Measurements from ENCODE around the gene CNTN4.

CNTN4 gene

DNA sequence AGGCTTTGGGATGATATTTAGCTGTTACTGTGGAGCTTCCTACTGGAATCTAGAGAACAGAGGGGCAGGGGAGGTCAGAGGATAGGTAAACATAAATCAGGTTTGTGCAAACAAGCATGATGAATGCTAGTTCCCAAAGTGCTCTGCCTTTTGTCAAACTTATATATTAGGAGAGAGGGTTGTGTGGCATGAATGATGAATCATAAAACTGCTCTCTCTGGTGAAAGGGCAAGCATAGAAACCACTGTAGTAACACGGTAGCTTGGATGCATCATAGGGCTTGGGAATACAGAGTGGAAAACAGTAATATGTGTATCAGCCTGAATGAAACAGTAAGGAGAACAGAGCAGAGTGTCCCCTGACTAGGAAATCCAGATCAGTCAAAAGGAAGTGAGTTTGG is 524.8 kb downstream of the CNTN4 start:
- no peak for DNase-seq

DNA sequence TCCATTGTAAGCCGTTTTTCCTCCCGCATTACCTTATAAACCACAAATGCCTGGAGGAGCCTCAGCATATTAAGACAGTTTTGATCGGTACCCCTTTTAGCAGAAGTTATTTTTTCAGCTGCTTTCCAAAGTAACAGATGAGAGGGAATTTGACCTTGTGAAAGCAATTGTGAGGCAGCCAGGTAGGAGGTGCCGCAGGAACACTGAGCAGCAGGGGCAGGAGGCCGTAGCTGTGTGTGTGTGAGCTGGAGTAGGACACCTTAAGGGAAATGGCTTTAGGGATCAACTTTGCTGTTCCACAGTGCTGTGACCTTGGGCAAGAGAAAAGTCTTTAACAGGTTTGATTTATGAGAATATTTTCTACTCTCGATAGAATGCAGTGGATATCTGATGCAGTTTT is 529.5 kb downstream of the CNTN4 start:
- DNase-seq: no peak

DNA sequence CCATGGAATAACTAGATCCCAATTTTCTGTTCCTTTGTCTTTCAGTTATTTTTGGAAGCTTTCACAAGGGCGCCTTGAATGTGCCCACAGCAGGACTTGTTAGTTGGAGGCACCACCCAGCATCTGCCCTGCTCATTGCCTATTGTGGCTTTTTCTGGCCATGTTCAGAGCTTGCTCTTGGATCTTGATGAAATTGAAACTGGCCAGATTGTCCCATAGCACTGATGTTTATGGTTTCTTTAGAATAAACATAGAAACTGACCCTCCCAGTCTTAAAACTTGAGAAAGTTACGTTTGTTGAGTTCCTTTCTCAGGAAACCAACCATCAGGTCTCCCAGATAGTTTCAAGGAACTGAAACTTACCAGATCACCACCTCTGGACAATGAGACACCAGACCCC is 536.8 kb downstream of the CNTN4 start:
- no peak for DNase-seq

- DNase-seq: no peak
Observed at GRCh38 chr3:2643606-2644005, 544.9 kb downstream of the CNTN4 start.

DNA sequence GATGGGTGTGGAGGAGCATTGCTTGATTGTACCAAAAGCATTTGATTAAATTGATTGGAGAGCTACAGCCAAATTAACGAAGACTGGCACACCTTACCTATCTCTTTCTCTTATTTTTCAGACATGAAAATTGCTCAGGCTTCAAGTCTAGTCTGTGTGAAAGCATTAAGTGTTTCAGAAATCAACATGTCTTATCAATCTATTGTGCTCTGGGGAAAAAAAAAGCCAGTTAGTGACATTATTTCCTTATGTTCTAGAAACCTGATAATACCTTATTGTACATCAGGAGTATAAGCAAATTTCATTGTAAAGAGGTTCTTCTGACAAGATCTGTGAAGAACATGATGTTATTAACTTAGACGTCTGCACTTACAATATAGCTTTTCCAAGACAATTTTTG is 546.3 kb downstream of the CNTN4 start:
- no peak for DNase-seq

DNA sequence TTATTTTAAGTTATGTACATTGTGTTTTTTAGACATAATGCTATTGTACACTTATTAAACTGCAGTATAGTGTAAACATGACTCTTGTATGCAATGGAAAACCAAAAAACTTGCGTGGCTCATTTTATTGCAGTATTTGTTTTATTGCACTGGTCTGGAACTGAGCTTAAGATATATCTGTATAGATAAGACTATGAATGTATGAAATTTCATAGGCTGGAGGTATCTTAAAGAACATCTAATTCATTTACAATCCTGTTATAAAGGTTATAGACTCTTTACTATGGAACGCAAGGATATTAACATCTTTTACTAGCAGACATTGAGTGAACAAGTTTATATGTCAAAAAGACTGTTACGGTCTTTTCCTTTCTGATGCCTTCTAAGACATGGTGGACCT is 552.1 kb downstream of the CNTN4 start:
- no peak for DNase-seq

DNA sequence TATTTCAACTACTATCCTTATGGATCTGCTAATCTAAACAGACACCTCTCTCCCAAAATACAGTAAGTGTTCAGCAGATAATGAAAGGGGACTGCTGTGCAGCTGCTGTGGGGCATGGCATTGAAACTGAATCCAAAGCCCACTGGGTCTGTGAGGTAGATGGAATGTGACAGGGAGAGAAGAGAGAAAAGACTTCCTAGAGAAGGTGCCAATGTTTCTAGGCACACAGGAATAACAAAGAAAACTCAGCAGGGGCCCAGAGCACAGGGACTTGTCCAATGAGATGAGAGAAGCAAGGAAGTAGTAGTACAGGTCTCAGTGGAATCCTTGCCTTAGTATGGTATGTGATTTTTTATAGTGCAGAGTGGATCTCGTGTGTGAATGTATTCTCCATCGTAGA is 553.7 kb downstream of the CNTN4 start:
- DNase-seq: no peak

- DNase-seq: no peak
Observed at GRCh38 chr3:2653706-2654105, 555.0 kb downstream of the CNTN4 start.

- no peak for DNase-seq
Observed at GRCh38 chr3:2655229-2655701, 556.6 kb downstream of the CNTN4 start.

DNA sequence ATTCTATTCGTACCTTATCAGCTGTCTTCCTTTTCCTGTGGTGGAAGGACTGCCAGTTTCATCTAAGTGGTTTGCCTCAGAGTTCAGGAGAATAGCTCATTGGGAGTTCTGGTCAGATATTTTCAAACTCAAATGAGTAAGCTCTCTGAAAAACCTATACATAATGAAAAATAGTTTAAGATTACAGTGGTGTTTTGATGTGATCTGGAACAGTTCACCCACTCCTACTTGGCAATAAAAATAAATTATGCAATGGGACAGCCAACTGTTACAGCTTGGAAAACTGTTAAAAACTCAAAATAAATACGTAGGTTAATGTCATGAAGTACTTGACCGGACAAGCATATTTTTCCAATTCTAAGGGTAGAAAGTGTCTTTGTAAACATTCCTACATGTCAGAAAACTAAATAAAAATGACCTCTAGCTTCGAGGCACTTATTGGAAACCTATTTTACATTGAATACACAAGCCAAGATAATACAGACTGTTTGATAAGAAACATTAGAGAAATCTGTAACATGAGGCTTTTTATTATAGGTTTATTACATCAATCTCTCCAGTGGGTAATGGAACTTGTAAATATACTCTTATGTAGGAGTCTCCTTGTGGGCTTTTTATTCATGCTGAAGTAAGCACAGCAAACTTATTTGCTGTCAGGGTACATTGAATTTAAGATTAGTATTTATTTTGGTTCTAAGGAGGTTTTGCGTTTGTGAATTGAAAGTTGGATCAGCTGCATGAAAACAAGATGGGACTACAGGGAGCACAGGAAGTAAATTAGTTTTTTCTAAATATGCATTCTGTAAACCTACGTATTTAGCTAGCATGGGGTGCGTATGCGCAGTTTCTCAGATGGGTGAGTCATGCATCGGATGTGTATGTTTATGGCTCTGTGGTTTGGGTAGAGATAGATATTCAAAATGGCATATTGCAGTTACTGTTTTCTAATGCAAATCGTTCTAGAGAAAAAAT is 558.4 kb downstream of the CNTN4 start:
- DNase-seq: no peak

DNA sequence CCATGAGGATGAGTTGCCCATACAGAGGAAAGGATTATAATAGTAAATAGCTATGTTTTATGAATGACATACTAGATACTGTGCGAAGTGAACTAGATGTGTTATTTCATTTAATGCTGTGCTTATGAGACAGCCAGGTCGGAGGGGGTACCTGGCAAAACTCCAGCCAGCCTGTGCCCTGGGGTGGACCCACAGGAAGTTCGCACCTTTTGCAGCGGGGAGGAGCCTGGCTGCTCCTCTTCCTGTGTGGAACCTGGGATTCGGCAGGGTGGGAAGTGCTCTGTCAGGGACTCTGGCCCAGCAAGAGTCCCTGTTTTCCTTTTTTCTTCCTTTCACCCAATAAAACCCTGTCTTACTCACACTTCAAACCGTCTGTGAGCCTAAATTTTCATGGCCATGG is 559.3 kb downstream of the CNTN4 start:
- DNase-seq: no peak

GRCh38 chr3:2659896-2660295 is 561.2 kb downstream of the CNTN4 start:
- no peak for DNase-seq

- no peak for DNase-seq
Observed at GRCh38 chr3:2661078-2661477, 562.4 kb downstream of the CNTN4 start.

DNA sequence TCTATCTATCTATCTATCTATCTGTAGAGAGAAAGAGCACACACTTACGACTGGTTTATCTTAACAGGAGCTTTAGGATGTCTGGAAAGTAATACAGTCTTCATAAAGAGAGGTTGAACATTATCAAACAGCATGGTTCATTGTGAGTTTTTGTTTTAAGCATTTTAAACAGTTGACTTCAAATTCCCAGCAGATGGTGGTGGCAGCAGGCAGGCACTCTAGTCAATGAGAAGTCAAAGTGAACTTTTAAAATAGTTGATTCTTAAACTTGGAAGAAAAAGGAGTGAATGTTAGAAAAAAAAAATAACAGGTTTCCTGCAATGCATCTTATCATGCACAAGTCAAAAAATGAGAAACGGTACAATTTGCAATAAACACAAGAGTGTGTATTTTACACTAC is 578.8 kb downstream of the CNTN4 start:
- no peak for DNase-seq

GRCh38 chr3:2680236-2680635 is 581.6 kb downstream of the CNTN4 start:
- DNase-seq: no peak

DNA sequence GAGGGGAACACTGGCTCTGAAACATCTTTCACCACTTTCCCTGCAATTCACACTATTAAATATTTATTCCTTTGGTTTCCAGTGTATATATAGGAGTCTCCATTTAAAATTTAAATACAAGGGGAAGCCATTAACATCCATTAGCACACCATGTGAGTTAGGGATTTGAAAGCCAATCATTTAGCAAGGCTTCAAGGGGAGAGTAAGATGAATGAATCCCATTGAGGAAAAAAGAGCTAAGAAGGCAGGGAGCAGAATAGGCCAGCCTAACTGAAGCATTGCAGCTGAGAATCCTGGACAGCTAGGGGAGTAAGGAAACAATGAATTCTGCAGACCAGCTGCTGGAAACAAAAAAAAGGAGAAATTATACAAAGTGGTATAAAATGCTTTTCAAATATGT is 585.4 kb downstream of the CNTN4 start:
- no peak for DNase-seq

- DNase-seq: no peak
Observed at GRCh38 chr3:2686816-2687502, 588.3 kb downstream of the CNTN4 start.

DNA sequence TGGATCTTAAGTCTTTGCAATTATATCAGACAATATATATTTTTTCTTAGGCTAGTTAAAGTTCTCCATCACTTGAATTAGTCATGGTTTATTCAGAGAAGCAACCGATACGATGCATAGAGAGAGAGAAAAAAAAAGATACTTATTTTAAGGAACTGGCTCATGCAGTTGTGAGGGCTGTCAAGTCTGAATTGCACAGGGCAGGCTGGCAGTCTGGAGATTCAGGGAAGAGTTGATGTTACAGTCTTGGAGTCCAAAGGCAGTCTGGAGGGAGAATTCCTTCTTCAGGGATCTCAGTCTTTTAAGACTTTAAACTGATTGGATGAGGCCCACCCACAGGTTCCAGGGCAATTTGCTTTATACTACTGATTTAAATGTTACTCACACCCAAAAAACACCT is 598.9 kb downstream of the CNTN4 start:
- DNase-seq: no peak

DNA sequence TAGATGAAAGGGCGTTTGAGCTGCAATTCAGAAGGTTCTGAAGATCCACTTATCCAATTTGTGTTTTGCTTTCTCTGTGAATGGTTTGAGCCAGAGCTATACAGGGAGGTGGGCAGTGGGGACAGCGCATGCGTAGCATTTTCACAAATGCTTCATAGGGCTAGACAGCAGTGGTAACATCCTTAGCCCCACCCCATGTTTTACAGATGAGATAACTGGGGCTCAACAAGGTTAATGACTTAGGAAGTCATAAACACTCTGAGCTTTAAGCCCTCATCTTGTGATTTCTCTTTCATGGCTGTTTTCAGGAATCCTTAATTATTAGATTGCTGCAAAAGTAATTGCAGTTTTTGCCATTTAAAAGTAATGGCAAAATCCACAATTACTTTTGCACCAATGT is 602.8 kb downstream of the CNTN4 start:
- no peak for DNase-seq

- no peak for DNase-seq
Observed at GRCh38 chr3:2706144-2706835, 607.6 kb downstream of the CNTN4 start.

DNA sequence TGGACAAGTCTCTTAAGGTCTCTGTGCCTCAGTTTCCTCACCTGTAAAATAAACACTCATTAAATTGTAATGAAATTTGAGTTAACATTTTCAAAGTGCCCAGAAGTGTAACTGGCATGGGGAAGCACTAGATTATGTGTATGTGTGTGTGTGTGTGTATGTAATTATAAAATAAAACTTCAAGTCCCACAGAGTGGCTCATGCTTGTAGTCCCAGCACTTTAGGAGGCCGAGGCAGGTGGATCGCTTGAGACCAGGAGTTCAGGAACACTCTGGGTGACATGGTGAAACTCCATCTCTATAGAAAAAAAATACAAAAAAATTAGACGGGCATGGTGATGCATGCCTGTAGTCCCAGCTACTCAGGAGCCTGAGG is 608.2 kb downstream of the CNTN4 start:
- DNase-seq: no peak

GRCh38 chr3:2711081-2711480 is 612.4 kb downstream of the CNTN4 start:
- DNase-seq: no peak

DNA sequence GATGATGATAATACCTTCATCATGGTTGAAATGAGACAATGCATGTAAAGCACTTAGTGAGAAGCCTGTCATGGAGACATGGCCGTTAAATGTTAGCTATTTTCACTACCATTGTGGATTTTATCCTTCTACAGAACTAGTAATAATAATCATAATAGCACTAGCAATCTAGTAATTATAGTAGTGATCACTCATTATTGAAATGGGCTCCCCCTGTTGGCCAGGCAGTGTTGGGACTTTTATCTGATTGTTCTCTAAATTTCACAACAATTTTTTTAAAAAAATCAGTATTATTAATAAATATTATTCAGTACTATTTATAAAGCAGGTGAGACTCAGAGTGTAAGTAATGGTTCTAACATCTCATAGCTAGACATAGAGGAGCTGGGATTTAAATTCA is 615.3 kb downstream of the CNTN4 start:
- DNase-seq: no peak

DNA sequence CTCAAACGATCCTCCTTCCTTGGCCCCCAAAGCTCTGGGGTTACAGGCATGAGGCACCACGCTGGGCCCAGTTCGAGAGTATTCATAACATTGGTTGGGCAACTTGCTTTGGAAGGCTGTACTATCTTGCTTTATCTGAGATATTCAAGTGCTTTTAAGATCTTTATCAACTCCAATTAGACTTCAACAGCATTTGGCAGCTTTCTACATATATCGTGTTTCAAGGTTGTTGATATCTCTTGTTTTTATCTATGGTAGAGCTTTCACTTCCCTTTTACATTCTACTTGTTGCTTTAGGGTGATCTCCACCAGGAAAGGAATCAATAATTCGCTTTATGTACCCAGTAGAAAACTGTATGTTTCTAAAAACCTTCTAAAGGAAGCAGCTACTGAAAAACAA is 616.2 kb downstream of the CNTN4 start:
- no peak for DNase-seq
